Activated T-cell treated with anti-CD3 and anti-CD28 coated beads for 1 hour (primary cell): ENCODE results near the gene FGFBP2.

Source experiments
- DNase-seq: peaks from one replicate; pipeline ENCODE4 v3.0.0-alpha.2; 2020; ENCODE audit warnings: low read depth

The FGFBP2 gene

GRCh38 chr4:15963001-15963451 lies at the start of gene FGFBP2:
Gene FGFBP2 (minus strand): TSS chr4:15963175. CDS start chr4:15963129, 46 bp downstream.
- DNase-seq, result peak; percentile 36

GRCh38 chr4:16011173-16011572 lies 48.2 kb upstream of the FGFBP2 start:
- DNase-seq, result no peak

- DNase-seq, result no peak
Observed at GRCh38 chr4:16009153-16009552, 46.2 kb upstream of the FGFBP2 start.

- no peak for DNase-seq
Observed at GRCh38 chr4:16007471-16008095, 44.6 kb upstream of the FGFBP2 start.

- DNase-seq, result no peak
Observed at GRCh38 chr4:16006771-16007446, 43.9 kb upstream of the FGFBP2 start.

- no peak for DNase-seq
Observed at GRCh38 chr4:16005676-16006075, 42.7 kb upstream of the FGFBP2 start.

GRCh38 chr4:16001484-16001858 lies 38.5 kb upstream of the FGFBP2 start:
- DNase-seq, result no peak

- DNase-seq, result no peak
Observed at GRCh38 chr4:16000708-16001483, 37.9 kb upstream of the FGFBP2 start.

GRCh38 chr4:15996773-15997172 lies 33.8 kb upstream of the FGFBP2 start:
- DNase-seq, result no peak

GRCh38 chr4:15995826-15996225 lies 32.9 kb upstream of the FGFBP2 start:
- no peak for DNase-seq

- DNase-seq, result no peak
Observed at GRCh38 chr4:15992167-15992485, 29.2 kb upstream of the FGFBP2 start.

GRCh38 chr4:15990570-15991285 lies 27.8 kb upstream of the FGFBP2 start:
- no peak for DNase-seq

GRCh38 chr4:15989424-15989823 lies 26.4 kb upstream of the FGFBP2 start:
- no peak for DNase-seq

- no peak for DNase-seq
Observed at GRCh38 chr4:15988222-15988621, 25.2 kb upstream of the FGFBP2 start.

GRCh38 chr4:15986907-15987306 lies 23.9 kb upstream of the FGFBP2 start:
- no peak for DNase-seq

GRCh38 chr4:15983610-15984009 lies 20.6 kb upstream of the FGFBP2 start:
- no peak for DNase-seq

GRCh38 chr4:15982842-15983524 lies 20.0 kb upstream of the FGFBP2 start:
- DNase-seq, result no peak

GRCh38 chr4:15976456-15977447 lies 13.8 kb upstream of the FGFBP2 start:
- DNase-seq, result no peak

GRCh38 chr4:15971068-15971801 lies 8.3 kb upstream of the FGFBP2 start:
- no peak for DNase-seq
